ENCODE measurements around the gene SLC49A3.
"Not testable (repeated sequence)": the region's sequence is repeated elsewhere in the genome, so short reads cannot be mapped to it uniquely, and the experiment has no call there.

The SLC49A3 gene

GRCh38 chr4:680091-680490 is 8.9 kb downstream of the SLC49A3 start:
- DNase-seq: no peak

DNA sequence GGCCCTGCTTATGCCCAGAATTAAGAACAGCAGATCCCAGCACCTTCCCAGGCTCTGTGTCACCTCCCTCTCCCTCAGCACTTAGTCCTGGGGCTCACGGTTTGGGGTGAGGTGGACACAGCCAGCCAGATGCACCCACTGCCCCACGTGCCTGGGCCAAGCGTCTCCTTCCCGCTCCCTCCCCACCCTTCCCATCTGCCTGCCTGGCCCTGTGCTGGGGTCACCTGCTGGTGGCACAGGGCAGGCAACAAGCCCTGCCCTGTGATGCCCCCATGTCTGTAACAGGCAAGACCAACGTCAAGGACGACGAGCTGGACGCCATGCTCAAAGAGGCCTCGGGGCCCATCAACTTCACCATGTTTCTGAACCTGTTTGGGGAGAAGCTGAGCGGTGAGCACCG is 9.3 kb downstream of the SLC49A3 start:
- no peak for DNase-seq

GRCh38 chr4:679104-679481 is 9.9 kb downstream of the SLC49A3 start:
- no peak for DNase-seq

DNA sequence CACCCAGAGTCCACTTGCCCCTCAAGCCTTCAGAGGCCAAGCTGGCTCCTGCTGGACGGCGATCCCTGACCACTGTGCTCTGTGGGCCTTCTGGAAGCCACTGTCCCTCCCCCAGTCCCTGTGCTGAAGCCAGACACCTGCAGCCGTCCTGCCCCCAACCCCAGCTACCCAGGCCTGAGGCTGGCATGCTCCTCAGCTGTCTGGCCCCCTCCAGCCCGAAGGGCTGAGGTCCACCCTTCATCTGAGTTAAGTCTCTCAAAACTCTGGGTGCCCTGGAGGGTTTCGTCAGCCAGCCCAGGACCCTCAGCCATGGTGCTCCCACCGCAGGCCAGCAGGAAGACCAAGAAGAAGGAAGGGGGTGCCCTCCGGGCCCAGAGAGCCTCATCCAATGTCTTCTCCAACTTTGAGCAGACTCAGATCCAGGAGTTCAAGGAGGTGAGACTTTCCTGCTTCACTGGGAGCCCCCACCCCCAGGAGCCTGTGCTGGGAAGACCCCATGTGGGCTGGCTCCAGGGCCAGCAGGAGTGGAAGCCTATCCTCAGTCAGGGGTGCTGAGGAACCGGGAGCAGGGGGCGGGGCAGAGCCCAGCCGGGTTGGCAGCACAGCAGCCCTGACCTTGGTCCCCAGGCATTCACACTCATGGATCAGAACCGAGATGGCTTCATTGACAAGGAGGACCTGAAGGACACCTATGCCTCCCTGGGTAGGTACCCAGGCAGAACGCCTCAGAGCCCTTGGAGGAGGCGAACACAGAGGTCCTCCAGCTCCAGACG is 10.4 kb downstream of the SLC49A3 start:
- no peak for DNase-seq

- no peak for DNase-seq
Measured at GRCh38 chr4:677431-678293, 11.3 kb downstream of the SLC49A3 start.

DNA sequence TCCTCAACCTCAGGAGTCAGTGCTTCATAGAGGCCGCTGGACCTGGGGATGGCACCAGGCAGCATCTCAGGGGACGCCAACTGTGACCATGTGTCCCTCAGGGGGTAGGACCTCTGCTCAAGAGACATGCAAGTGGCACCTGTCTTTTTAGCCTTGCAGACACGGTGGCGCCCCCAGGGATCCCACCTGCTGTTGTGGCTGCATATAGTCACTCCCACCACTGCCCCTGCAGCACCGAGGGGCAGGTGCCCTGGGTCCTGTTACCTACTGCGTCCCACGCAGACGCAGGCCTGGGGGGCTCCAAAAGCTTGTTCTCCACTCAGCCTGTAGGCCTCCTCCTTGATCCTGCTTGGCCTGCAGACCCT is 12.1 kb downstream of the SLC49A3 start:
- no peak for DNase-seq

GRCh38 chr4:675980-676870 is 12.7 kb downstream of the SLC49A3 start:
- no peak for DNase-seq

- no peak for DNase-seq
Measured at GRCh38 chr4:675036-675882, 13.7 kb downstream of the SLC49A3 start.

GRCh38 chr4:674172-675035 is 14.5 kb downstream of the SLC49A3 start, which contains the start of the genes ATP5ME and MYL5:
ATP5ME (minus strand) TSS chr4:674276; CDS start chr4:674247, 29 bp downstream.
MYL5 (plus strand) TSS chr4:674542; CDS start chr4:678027, 3,485 bp downstream.
- DNase-seq: peak; percentile 99

DNA sequence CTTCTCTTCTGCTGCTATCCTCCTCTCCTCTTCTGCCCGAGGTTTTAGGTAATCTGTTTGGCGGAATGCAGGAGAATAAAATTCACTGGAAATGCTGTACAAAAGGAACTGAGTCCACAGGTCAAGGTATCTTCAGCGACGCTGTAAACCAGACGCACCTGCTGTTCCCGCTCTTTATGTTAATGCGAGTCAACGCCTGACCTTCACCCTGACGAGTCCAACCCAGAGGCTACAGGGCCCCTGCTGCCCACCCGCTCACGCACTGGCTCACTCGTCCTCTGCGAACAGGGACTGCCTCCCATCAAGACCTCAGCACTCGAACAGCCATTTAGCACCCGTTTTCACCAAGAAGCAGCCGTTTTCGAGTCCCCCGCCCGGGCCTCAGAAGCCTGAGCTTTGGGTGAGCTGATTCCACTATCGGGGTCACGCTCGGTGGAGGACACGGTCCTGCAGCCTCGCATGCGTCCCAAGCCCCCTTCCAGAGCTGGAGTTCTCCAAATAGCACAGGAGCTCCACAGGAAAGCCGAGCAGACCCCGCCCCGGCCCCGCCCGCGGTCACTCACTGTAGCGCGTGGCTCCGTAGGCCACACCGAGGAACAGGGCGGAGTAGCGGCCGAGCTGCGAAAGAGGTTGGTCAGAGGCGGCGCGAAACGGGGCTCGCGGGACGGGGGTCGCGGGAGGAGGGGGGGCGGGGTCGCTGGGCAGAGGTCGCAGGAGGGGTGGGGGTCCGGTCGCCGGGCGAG is 15.4 kb downstream of the SLC49A3 start:
- no peak for DNase-seq

DNA sequence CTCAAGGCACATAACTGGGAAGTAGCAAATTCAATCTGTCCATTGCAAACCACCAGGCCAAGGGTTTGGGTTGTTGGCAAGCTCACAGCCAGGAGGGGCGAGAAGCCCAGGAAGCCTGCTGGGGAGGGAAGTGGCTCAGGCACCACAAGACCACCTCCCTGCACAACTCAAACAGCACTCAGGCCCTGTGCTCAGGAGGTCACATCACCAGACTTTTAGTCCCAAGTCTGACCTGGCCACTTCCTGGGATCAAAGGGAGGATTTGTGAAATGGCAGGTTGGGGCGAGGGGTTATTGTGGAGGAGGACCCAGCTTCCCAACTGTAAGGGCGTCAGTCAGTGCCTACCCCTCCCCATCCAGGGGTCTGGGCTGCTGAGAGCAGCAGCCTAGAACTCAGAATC is 17.2 kb downstream of the SLC49A3 start:
- no peak for DNase-seq

GRCh38 chr4:669806-670559 is 19.0 kb downstream of the SLC49A3 start:
- not testable (repeated sequence) for DNase-seq

GRCh38 chr4:668219-668618 is 20.7 kb downstream of the SLC49A3 start:
- not testable (repeated sequence) for DNase-seq

GRCh38 chr4:667545-667925 is 21.4 kb downstream of the SLC49A3 start:
- DNase-seq: no peak

GRCh38 chr4:666822-667544 is 22.0 kb downstream of the SLC49A3 start:
- no peak for DNase-seq

GRCh38 chr4:666436-666810 is 22.5 kb downstream of the SLC49A3 start:
- no peak for DNase-seq

- DNase-seq: no peak
Measured at GRCh38 chr4:665751-666435, 23.1 kb downstream of the SLC49A3 start.

DNA sequence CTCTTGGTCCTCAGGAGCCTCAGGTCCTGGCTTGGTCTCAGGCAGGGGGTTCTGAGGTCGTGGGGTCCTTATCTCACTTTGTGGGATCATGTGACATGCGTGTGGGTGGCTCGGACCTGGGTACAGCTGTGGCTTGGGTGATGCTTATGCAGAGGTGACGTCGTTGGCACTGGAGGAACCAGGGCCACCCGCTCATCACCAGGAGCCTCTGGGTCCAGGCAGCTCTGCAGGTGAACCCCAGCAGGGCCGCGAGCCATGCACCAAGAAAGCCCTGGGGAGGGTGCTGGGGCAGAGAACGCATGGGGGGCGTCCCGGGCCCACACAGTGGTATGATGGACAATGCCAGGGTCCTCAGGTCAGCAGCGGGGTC is 23.6 kb downstream of the SLC49A3 start:
- DNase-seq: no peak

Measured in activated CD4-positive, CD25-positive, alpha-beta regulatory T cell treated with anti-CD3 and anti-CD28 coated beads, Interleukin-2, amount 50 U/mL, for 72 hours (primary cell).